ENCODE measurements around the gene SPATA19.

SPATA19 gene

GRCh38 chr11:133835593-133836548, 9.4 kb downstream of the SPATA19 start:
- DNase-seq (ENCODE audit: low spot score): no peak

DNA sequence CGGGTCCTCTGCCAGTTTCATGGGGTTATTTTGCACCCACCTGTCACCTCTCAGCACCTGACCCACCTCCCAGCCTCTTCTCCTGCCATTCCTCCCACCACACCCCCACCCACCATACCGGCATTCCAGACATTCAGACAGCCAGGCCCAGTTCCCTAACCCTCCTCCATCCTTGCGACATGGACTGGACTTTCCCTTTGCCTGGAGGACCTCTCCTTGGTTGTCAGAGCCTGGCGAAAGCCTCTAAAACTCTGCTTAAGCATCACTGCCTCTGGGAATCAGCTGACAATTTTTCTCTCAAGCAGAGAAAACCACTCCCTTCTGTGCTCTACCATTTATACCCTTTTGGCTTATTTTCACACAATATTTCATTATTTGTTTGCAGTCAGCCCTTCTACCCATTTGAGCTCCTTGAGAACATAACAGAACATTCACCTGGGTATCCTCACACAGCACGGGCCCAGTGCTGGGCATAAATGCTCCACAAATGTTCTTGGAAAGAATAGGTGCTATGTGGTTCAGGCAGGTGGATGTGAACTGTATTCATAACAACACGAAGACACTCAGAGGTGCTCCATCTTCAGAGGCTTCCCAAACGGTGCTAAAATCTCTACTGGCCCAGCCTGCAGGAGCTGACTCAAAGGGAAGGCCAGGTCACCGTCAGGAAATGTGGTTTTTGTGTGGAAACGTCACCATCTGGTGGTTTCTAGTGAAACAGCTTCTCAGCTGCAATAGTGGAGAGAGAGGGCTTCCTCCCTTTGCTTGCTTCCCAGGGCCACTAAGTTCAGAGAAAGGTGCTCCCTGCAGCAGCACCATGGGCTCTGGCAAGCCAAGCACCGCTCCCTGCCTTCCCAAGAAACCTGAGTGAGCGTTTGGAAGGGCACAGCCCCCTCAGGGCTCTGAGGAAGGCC, 10.4 kb downstream of the SPATA19 start:
- peak; percentile 80 for DNase-seq (ENCODE audit: low spot score)

DNA sequence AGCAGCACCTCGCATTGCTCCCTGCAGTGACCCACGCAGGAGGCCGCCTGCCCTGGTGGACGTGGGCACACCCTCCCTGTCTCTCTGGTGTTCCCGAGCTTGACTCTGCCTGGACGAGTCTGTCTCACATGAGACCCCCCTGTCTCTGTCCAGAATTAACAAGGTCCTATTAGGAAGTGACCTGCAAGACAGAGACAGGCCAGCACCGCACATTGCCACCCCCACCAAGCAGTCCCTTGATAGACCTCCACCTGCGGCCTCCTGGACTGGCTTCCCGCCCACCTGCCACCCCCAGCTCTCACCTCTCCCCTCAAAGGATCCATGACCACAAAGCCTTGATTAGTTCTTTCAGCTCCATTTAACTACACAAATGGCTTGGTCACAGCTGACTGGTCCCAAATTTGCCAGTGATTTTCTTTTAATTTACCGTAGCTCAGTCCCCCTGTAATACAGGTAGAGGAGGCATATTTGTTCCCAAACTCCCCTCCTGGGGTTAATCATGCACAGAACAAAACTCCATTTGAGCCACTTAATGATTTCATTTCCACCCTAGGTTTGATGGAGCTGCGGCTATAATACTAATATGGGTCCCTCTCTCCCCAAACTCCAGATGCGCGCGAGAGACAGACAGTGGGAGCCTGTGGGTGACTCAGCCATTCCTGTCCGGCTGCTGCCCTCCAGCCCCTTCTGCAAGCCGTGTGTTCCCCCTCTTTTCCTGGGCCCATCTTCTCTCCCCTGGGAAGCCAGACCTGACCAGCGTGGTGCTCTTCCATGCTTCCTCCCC, 11.2 kb downstream of the SPATA19 start:
- DNase-seq (ENCODE audit: low spot score): no peak

GRCh38 chr11:133832991-133833897, 12.1 kb downstream of the SPATA19 start:
- DNase-seq (ENCODE audit: low spot score): no peak

- DNase-seq (ENCODE audit: low spot score): no peak
Observed at GRCh38 chr11:133832096-133832990, 13.0 kb downstream of the SPATA19 start.

GRCh38 chr11:133830931-133831907, 14.1 kb downstream of the SPATA19 start:
- DNase-seq (ENCODE audit: low spot score): no peak

DNA sequence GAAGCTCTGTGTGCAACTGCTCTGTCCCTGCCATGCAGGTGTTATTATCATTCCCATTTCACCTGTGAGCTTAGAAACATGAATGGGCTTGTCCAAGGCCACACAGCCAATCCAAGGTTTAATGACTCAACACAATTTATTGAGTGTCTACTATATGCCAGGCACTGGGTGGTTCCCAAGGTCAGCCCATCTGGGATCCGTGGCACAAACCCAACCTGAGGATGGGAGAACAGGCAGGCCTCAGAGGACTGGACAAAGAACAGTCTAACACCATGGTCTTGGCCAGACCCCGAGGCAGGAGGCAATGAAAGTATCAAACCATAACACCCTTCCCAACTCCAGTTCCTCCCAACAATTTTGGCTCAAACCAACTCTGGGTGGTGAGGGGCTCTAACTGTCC, 15.7 kb downstream of the SPATA19 start:
- no peak for DNase-seq (ENCODE audit: low spot score)

- no peak for DNase-seq (ENCODE audit: low spot score)
Observed at GRCh38 chr11:133828871-133829270, 16.4 kb downstream of the SPATA19 start.

DNA sequence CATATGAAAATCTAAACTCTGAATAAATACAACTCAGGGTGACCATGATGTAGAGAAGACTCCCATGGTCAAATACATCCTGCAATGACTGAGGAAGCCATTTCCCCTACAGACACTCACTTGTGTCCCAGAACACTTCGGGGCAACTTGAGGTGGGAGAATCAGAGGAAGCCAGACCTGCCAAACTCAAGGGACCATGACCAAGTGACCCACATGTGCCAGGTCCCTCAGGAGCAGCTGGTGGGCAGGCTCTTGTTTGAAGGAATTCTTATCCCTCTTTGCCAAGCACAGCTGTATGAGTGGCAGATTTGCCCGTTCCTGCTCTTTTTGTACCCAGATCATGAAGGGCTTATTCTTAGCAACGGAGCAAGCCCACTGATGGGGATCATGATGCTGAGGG, 17.8 kb downstream of the SPATA19 start:
- no peak for DNase-seq (ENCODE audit: low spot score)

- DNase-seq (ENCODE audit: low spot score): no peak
Observed at GRCh38 chr11:133826866-133827265, 18.4 kb downstream of the SPATA19 start.

DNA sequence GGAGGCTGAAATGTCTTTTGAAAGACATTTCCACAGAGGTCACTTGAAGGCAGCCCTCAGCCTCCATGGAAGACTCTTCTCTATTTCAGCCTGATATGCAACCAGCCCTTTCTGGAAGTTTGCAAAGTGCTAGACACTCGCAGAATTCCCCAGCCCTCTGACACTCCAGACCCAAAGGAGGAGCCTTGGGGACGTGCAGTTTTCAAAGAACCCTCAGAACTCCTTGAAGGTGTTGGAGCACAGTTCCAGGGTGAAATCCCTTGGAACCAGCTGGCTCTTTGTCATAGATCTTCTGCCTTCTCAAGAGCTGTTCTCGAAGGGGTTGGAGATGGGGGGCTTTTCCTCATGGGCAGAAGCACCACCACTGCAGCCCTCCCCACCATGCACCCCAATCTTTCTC, 19.6 kb downstream of the SPATA19 start:
- DNase-seq (ENCODE audit: low spot score): no peak

DNA sequence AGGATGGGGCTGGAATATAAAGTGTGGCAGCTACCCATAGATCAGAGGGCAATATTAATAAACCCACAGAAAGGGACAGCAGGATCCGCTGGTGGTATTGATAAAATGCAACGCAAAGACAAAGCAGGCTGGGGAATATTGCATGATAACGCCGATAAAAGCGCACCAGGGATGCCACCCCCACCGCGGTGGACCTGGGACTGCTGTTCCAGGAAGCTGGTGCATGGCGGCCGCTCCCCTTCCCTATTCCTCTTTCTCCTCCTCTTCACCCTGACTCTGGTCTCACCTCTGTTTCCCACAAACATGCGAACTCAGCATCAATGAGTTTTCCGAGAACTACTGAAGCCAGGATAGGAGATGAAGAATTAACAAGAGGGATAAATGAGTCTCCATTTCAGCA, 20.2 kb downstream of the SPATA19 start:
- DNase-seq (ENCODE audit: low spot score): no peak

GRCh38 chr11:133824593-133824992, 20.7 kb downstream of the SPATA19 start:
- DNase-seq (ENCODE audit: low spot score): no peak

DNA sequence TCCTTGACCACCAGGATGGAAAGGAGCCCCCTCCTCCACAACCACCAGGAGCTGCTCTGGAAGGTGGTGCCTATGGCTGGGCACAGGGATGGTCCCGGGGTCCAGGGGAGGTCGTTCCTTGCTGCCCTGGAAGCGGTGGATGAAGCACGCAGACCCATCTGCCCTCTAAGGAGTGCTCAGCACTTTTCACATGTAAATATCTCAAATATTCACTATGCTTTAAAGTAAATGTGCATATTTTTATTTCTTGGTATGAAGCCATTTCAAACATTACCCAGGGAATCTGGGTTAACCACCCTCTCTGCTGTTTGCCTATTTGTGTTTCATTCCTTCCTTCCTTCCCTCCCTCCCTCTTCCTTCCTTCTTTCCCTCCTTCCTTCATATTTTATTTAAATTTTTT, 21.7 kb downstream of the SPATA19 start:
- no peak for DNase-seq (ENCODE audit: low spot score)

DNA sequence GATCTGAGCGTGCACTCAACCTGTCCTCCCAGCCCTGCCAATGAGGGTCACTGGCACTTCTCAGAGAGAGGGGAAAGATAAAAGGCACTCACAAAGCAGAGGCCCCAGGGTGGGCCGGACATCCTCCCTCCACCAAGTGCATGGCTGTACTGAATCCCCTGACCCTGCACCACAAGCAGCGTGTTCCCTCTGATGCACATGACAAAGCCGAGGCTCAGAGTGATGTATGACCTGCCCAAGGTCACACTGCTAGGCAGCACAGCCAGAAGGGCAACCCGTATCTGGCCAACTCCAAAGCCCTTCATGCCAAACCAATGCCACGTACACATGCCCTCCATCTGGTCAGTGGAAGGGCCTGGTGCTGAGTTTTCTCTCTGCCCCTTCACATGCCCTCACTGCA, 22.1 kb downstream of the SPATA19 start:
- no peak for DNase-seq (ENCODE audit: low spot score)

- peak; percentile 34 for DNase-seq (ENCODE audit: low spot score)
Observed at GRCh38 chr11:133821776-133822175, 23.5 kb downstream of the SPATA19 start.

DNA sequence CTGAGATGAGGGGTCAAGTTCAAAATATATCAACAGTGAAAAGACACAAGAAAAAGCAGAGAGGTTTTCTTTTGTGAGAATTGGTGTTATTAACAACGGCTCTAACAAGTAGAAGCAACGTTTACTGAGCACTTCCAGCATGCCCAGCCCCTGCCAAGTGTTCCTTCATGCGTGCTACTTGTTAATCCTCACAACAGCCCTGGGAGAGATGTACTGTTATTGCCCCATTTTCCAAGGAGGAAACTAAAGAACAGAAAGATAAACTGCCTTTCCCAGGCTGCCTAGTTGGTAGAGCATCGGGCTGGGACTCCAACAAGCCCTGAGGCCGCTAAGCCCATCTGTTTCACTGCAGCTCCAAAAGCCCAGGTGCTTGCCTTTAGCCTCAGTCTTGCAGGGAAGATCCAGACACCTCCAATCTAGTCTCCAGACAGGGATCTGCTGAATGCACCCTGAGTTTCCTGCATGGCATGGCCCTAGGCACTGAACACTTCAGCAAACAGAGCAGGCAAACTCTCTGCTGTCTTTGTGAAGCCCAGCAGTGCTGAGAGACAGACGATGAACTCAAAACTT, 25.5 kb downstream of the SPATA19 start:
- DNase-seq (ENCODE audit: low spot score): no peak

DNA sequence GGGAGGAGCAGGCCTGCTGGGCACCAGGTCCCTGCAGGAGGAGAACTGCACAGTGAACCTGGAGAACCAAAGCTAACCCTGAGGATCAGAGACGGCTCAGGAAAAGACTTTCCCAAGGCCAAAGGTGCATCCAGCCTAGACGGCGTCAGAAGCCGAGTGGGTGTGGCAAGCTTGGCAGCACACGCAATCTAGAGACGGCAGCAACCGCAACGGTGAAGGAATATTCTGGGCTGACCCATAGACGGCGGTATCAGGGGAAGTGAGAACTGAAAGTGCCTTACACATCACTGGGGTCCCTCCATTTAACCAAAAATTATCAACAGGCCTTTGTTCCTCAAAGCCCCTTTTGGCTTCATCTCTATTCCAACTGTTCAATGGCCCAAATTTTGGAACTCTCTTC, 26.2 kb downstream of the SPATA19 start:
- DNase-seq (ENCODE audit: low spot score): no peak
